ENCODE results near the gene SOX18. TPM values are rescaled to one million over a fixed set of nuclear protein-coding genes. Genes with fewer than 3 reads are reported as not detected.

The SOX18 gene
- total and polyA plus RNA-seq, 2 of the 13 experiments (the other 11 are each of a cell fraction or from before 2014, with no cell fraction given) = 1.6 to 1.9 TPM

DNA sequence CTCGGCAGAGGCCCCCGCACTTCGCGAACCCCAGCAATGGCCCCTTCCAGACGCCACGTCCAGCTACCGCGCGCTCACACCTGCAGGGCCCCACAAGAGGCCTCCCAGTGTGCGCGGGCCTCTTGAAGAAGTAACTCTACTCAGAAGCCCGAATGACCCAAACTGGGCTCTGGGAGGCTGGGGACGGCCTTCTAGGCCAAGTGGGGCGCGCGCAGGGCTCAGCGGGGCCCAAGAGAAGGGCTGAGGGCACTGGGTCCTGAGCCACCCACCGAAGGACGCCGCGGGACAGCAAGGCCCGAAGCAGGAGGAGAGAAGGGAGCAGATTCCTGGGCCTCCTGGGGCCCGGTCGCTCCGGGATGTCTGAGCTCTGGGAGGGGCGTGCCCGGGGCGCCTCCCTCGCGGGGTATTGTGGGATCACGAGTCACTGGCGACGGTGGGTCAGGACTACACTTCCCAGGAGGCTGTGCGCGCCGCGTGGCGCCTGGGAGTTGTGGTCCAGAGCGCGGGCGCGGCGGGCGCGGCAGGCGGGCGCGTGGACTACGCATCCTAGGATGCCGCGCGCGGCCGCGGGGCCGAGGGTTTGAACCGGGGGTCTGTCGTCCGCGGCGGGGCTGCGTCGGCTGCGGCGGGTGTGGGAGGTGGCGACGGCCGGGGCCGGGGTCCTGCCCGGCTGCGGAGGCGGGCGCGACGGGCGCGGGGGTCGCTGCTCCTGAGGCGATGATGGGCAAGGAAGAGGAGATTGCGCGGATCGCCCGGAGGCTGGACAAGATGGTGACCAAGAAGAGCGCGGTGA lies 13.4 kb upstream of the SOX18 start, which contains the start of gene TCEA2 (continued):
- TF ChIP-seq AGO1 (IDR thresholded peaks at IDR 0.05; ENCODE audit: low read depth, low read length, poor library complexity, severe bottlenecking) (no peak), AKAP8 (CRISPR knock-in tag; IDR thresholded peaks at IDR 0.05) (peak; percentile 99), MEIS1 (CRISPR knock-in tag; IDR thresholded peaks at IDR 0.05; ENCODE audit: borderline replicate concordance) (peak; percentile 74; the same call in 1 of the 2 replicates), MTF2 (CRISPR knock-in tag; IDR thresholded peaks at IDR 0.05; ENCODE audit: borderline replicate concordance) (no peak), ZNF326 (CRISPR knock-in tag; IDR thresholded peaks at IDR 0.05; ENCODE audit: borderline replicate concordance) (peak; percentile 87), ZNF720 (CRISPR knock-in tag; IDR thresholded peaks at IDR 0.05) (0 out of 2 replicates have a peak, but pooled peaks have one; percentile 54), BHLHE40 (IDR thresholded peaks at IDR 0.05; ENCODE audit: low read length) (0 out of 2 replicates have a peak, but pooled peaks have one; percentile 48), MLLT10 (CRISPR knock-in tag; IDR thresholded peaks at IDR 0.05) (no peak), KDM5B (CRISPR knock-in tag; IDR thresholded peaks at IDR 0.05; ENCODE audit: borderline replicate concordance) (peak; percentile 96), NFKBIZ (CRISPR knock-in tag; IDR thresholded peaks at IDR 0.05) (no peak; the same call in none of the 2 replicates)
- TF ChIP-seq, protein P1, sequence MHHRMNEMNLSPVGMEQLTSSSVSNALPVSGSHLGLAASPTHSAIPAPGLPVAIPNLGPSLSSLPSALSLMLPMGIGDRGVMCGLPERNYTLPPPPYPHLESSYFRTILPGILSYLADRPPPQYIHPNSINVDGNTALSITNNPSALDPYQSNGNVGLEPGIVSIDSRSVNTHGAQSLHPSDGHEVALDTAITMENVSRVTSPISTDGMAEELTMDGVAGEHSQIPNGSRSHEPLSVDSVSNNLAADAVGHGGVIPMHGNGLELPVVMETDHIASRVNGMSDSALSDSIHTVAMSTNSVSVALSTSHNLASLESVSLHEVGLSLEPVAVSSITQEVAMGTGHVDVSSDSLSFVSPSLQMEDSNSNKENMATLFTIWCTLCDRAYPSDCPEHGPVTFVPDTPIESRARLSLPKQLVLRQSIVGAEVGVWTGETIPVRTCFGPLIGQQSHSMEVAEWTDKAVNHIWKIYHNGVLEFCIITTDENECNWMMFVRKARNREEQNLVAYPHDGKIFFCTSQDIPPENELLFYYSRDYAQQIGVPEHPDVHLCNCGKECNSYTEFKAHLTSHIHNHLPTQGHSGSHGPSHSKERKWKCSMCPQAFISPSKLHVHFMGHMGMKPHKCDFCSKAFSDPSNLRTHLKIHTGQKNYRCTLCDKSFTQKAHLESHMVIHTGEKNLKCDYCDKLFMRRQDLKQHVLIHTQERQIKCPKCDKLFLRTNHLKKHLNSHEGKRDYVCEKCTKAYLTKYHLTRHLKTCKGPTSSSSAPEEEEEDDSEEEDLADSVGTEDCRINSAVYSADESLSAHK (CRISPR knock-in tag; IDR thresholded peaks at IDR 0.05; ENCODE audit: borderline replicate concordance) = no peak
- TF ChIP-seq, protein P2, sequence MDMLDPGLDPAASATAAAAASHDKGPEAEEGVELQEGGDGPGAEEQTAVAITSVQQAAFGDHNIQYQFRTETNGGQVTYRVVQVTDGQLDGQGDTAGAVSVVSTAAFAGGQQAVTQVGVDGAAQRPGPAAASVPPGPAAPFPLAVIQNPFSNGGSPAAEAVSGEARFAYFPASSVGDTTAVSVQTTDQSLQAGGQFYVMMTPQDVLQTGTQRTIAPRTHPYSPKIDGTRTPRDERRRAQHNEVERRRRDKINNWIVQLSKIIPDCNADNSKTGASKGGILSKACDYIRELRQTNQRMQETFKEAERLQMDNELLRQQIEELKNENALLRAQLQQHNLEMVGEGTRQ (IDR thresholded peaks at IDR 0.05; ENCODE audit: low read depth, low read length) = no peak; the same call in 1 of the 2 replicates
- TF ChIP-seq, protein P2 (CRISPR knock-in tag; IDR thresholded peaks at IDR 0.05; ENCODE audit: borderline replicate concordance) = 0 out of 2 replicates have a peak, but pooled peaks have one; percentile 61
- TF ChIP-seq, protein P3, sequence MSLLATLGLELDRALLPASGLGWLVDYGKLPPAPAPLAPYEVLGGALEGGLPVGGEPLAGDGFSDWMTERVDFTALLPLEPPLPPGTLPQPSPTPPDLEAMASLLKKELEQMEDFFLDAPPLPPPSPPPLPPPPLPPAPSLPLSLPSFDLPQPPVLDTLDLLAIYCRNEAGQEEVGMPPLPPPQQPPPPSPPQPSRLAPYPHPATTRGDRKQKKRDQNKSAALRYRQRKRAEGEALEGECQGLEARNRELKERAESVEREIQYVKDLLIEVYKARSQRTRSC (CRISPR knock-in tag; IDR thresholded peaks at IDR 0.05; ENCODE audit: low read depth) = 0 out of 2 replicates have a peak, but pooled peaks have one; percentile 63
- TF ChIP-seq, protein P4, sequence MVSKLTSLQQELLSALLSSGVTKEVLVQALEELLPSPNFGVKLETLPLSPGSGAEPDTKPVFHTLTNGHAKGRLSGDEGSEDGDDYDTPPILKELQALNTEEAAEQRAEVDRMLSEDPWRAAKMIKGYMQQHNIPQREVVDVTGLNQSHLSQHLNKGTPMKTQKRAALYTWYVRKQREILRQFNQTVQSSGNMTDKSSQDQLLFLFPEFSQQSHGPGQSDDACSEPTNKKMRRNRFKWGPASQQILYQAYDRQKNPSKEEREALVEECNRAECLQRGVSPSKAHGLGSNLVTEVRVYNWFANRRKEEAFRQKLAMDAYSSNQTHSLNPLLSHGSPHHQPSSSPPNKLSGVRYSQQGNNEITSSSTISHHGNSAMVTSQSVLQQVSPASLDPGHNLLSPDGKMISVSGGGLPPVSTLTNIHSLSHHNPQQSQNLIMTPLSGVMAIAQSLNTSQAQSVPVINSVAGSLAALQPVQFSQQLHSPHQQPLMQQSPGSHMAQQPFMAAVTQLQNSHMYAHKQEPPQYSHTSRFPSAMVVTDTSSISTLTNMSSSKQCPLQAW (CRISPR knock-in tag; IDR thresholded peaks at IDR 0.05) = peak; percentile 97

Data from HepG2 (cell line).